ENCODE measurements around the gene PHF11.

Gene PHF11

GRCh38 chr13:49495783-49496762, at the start of gene PHF11:
Gene PHF11, plus strand, starts transcription at chr13:49495953. Its CDS starts 49 bp downstream, at chr13:49496002.
- no peaks in the 10 kb centered on the region for H3K27me3 ChIP-seq (ENCODE audit: control insufficient read depth, insufficient read depth, low read length)
- peak within 1 kb of the TSS; percentile 69 for H3K9ac ChIP-seq (ENCODE audit: low read length)
- H3K4me3 ChIP-seq (ENCODE audit: low read length) = peak within 1 kb of the TSS; percentile 74
- no peaks in the 10 kb centered on the region for H3K4me1 ChIP-seq (ENCODE audit: control insufficient read depth, low read depth, low read length)
- peak within 1 kb of the TSS; percentile 32 for H3K27ac ChIP-seq (ENCODE audit: low read length)
- no peaks in the 10 kb centered on the region for H3K36me3 ChIP-seq (ENCODE audit: control insufficient read depth, low read depth, low read length)
- no peaks in the 10 kb centered on the region for H3K9me3 ChIP-seq (ENCODE audit: control insufficient read depth, low read depth, low read length)

GRCh38 chr13:49446473-49446872, 49.3 kb upstream of the PHF11 start:
- Histone ChIP-seq H3K9ac (ENCODE audit: low read length) (no peak overlapping the region), H3K36me3 (ENCODE audit: control insufficient read depth, low read depth, low read length) (no peaks in the 10 kb centered on the region), H3K4me1 (ENCODE audit: control insufficient read depth, low read depth, low read length) (peaks cover 16% of the 10 kb centered on the region), H3K27ac (ENCODE audit: low read length) (no peak overlapping the region), H3K4me3 (ENCODE audit: low read length) (no peak overlapping the region), H3K9me3 (ENCODE audit: control insufficient read depth, low read depth, low read length) (no peaks in the 10 kb centered on the region), H3K27me3 (ENCODE audit: control insufficient read depth, insufficient read depth, low read length) (no peaks in the 10 kb centered on the region)

GRCh38 chr13:49448753-49449152, 47.0 kb upstream of the PHF11 start:
- Histone ChIP-seq H3K27me3 (ENCODE audit: control insufficient read depth, insufficient read depth, low read length) (no peaks in the 10 kb centered on the region), H3K4me1 (ENCODE audit: control insufficient read depth, low read depth, low read length) (no peaks in the 10 kb centered on the region), H3K27ac (ENCODE audit: low read length) (no peak overlapping the region), H3K9ac (ENCODE audit: low read length) (no peak overlapping the region), H3K9me3 (ENCODE audit: control insufficient read depth, low read depth, low read length) (no peaks in the 10 kb centered on the region), H3K36me3 (ENCODE audit: control insufficient read depth, low read depth, low read length) (no peaks in the 10 kb centered on the region), H3K4me3 (ENCODE audit: low read length) (no peak overlapping the region)

GRCh38 chr13:49450105-49450819, 45.5 kb upstream of the PHF11 start:
- Histone ChIP-seq H3K27me3 (ENCODE audit: control insufficient read depth, insufficient read depth, low read length) (no peaks in the 10 kb centered on the region), H3K36me3 (ENCODE audit: control insufficient read depth, low read depth, low read length) (no peaks in the 10 kb centered on the region), H3K9ac (ENCODE audit: low read length) (no peak overlapping the region)

GRCh38 chr13:49452725-49453457, 42.9 kb upstream of the PHF11 start:
- H3K9me3 ChIP-seq (ENCODE audit: control insufficient read depth, low read depth, low read length) = no peaks in the 10 kb centered on the region
- H3K4me3 ChIP-seq (ENCODE audit: low read length) = no peak overlapping the region
- no peaks in the 10 kb centered on the region for H3K36me3 ChIP-seq (ENCODE audit: control insufficient read depth, low read depth, low read length)
- no peak overlapping the region for H3K27ac ChIP-seq (ENCODE audit: low read length)
- no peaks in the 10 kb centered on the region for H3K27me3 ChIP-seq (ENCODE audit: control insufficient read depth, insufficient read depth, low read length)
- no peaks in the 10 kb centered on the region for H3K4me1 ChIP-seq (ENCODE audit: control insufficient read depth, low read depth, low read length)
- no peak overlapping the region for H3K9ac ChIP-seq (ENCODE audit: low read length)

More at GRCh38 chr13:49450105-49450819, 45.5 kb upstream of the PHF11 start:
- H3K4me3 ChIP-seq (ENCODE audit: low read length) = no peak overlapping the region
- no peaks in the 10 kb centered on the region for H3K9me3 ChIP-seq (ENCODE audit: control insufficient read depth, low read depth, low read length)
- H3K27ac ChIP-seq (ENCODE audit: low read length) = no peak overlapping the region
- no peaks in the 10 kb centered on the region for H3K4me1 ChIP-seq (ENCODE audit: control insufficient read depth, low read depth, low read length)

GRCh38 chr13:49453465-49453864, 42.3 kb upstream of the PHF11 start:
- no peak overlapping the region for H3K27ac ChIP-seq (ENCODE audit: low read length)
- no peak overlapping the region for H3K9ac ChIP-seq (ENCODE audit: low read length)
- no peaks in the 10 kb centered on the region for H3K36me3 ChIP-seq (ENCODE audit: control insufficient read depth, low read depth, low read length)
- H3K9me3 ChIP-seq (ENCODE audit: control insufficient read depth, low read depth, low read length) = no peaks in the 10 kb centered on the region
- no peak overlapping the region for H3K4me3 ChIP-seq (ENCODE audit: low read length)
- no peaks in the 10 kb centered on the region for H3K4me1 ChIP-seq (ENCODE audit: control insufficient read depth, low read depth, low read length)
- no peaks in the 10 kb centered on the region for H3K27me3 ChIP-seq (ENCODE audit: control insufficient read depth, insufficient read depth, low read length)

GRCh38 chr13:49454388-49455006, 41.3 kb upstream of the PHF11 start:
- Histone ChIP-seq H3K36me3 (ENCODE audit: control insufficient read depth, low read depth, low read length) (no peaks in the 10 kb centered on the region), H3K9ac (ENCODE audit: low read length) (no peak overlapping the region), H3K9me3 (ENCODE audit: control insufficient read depth, low read depth, low read length) (no peaks in the 10 kb centered on the region), H3K4me1 (ENCODE audit: control insufficient read depth, low read depth, low read length) (no peaks in the 10 kb centered on the region), H3K27ac (ENCODE audit: low read length) (no peak overlapping the region), H3K4me3 (ENCODE audit: low read length) (no peak overlapping the region), H3K27me3 (ENCODE audit: control insufficient read depth, insufficient read depth, low read length) (no peaks in the 10 kb centered on the region)

GRCh38 chr13:49455007-49455398, 40.8 kb upstream of the PHF11 start:
- no peak overlapping the region for H3K4me3 ChIP-seq (ENCODE audit: low read length)
- H3K27ac ChIP-seq (ENCODE audit: low read length) = no peak overlapping the region
- H3K36me3 ChIP-seq (ENCODE audit: control insufficient read depth, low read depth, low read length) = no peaks in the 10 kb centered on the region
- H3K27me3 ChIP-seq (ENCODE audit: control insufficient read depth, insufficient read depth, low read length) = no peaks in the 10 kb centered on the region
- H3K4me1 ChIP-seq (ENCODE audit: control insufficient read depth, low read depth, low read length) = no peaks in the 10 kb centered on the region
- no peak overlapping the region for H3K9ac ChIP-seq (ENCODE audit: low read length)
- no peaks in the 10 kb centered on the region for H3K9me3 ChIP-seq (ENCODE audit: control insufficient read depth, low read depth, low read length)

GRCh38 chr13:49456156-49456555, 39.6 kb upstream of the PHF11 start:
- H3K9ac ChIP-seq (ENCODE audit: low read length) = no peak overlapping the region
- no peaks in the 10 kb centered on the region for H3K36me3 ChIP-seq (ENCODE audit: control insufficient read depth, low read depth, low read length)
- no peaks in the 10 kb centered on the region for H3K4me1 ChIP-seq (ENCODE audit: control insufficient read depth, low read depth, low read length)
- no peaks in the 10 kb centered on the region for H3K27me3 ChIP-seq (ENCODE audit: control insufficient read depth, insufficient read depth, low read length)
- no peak overlapping the region for H3K4me3 ChIP-seq (ENCODE audit: low read length)
- H3K27ac ChIP-seq (ENCODE audit: low read length) = no peak overlapping the region
- H3K9me3 ChIP-seq (ENCODE audit: control insufficient read depth, low read depth, low read length) = no peaks in the 10 kb centered on the region

- H3K9me3 ChIP-seq (ENCODE audit: control insufficient read depth, low read depth, low read length) = peaks cover under 1% of the 10 kb centered on the region
- no peaks in the 10 kb centered on the region for H3K27me3 ChIP-seq (ENCODE audit: control insufficient read depth, insufficient read depth, low read length)
- no peak overlapping the region for H3K4me3 ChIP-seq (ENCODE audit: low read length)
- no peaks in the 10 kb centered on the region for H3K36me3 ChIP-seq (ENCODE audit: control insufficient read depth, low read depth, low read length)
- H3K4me1 ChIP-seq (ENCODE audit: control insufficient read depth, low read depth, low read length) = no peaks in the 10 kb centered on the region
- H3K9ac ChIP-seq (ENCODE audit: low read length) = no peak overlapping the region
- no peak overlapping the region for H3K27ac ChIP-seq (ENCODE audit: low read length)
These were observed 38.5 kb upstream of the PHF11 start for GRCh38 chr13:49457221-49457620.

GRCh38 chr13:49459580-49459979, 36.2 kb upstream of the PHF11 start:
- H3K27ac ChIP-seq (ENCODE audit: low read length) = no peak overlapping the region
- peaks cover 6% of the 10 kb centered on the region for H3K9me3 ChIP-seq (ENCODE audit: control insufficient read depth, low read depth, low read length)
- H3K27me3 ChIP-seq (ENCODE audit: control insufficient read depth, insufficient read depth, low read length) = no peaks in the 10 kb centered on the region
- no peak overlapping the region for H3K9ac ChIP-seq (ENCODE audit: low read length)
- H3K4me1 ChIP-seq (ENCODE audit: control insufficient read depth, low read depth, low read length) = no peaks in the 10 kb centered on the region
- H3K36me3 ChIP-seq (ENCODE audit: control insufficient read depth, low read depth, low read length) = no peaks in the 10 kb centered on the region
- no peak overlapping the region for H3K4me3 ChIP-seq (ENCODE audit: low read length)

All from iPS-18a (cell line).